Heart right ventricle (tissue), 16 donors: Measurements from ENCODE around the gene DDIAS. TPM values are rescaled to one million over a fixed set of nuclear protein-coding genes. Genes with fewer than 3 reads are reported as not detected.
"Not testable (repeated sequence)": the region's sequence is repeated elsewhere in the genome, so short reads cannot be mapped to it uniquely, and the experiment has no call there.

Experiments
- ATAC-seq, 8 donors: fragments of 200-7000 bp; cut with Tn5 transposase; one replicate each; pipeline ENCODE4 v1.9.1; 2020; ENCODE audit warnings: mild to moderate bottlenecking in 8 of 8, moderate library complexity in 8 of 8, moderate number of reproducible peaks in 1 of 8
- DNase-seq, 2 donors: peaks; one replicate each; pipeline ENCODE4 v3.0.0-alpha.2; 2020
- H3K27ac ChIP-seq, 10 donors: fragments of 200-600 bp; sonication (generic) in 2 of 10; one replicate each; pipeline versions ENCODE4 v1.5.0 to v1.8.0; 2020 to 2022; ENCODE audit warnings: mild to moderate bottlenecking in 3 of 10
- H3K27me3 ChIP-seq, 7 donors: fragments of 200-600 bp; one replicate each; pipeline ENCODE4 v1.8.0; 2021 to 2022; ENCODE audit warnings: mild to moderate bottlenecking in 2 of 7
- H3K36me3 ChIP-seq, 9 donors: fragments of 200-600 bp; sonication (generic) in 1 of 9; one replicate each; pipeline versions ENCODE4 v1.5.0 to v1.8.0; 2020 to 2022; ENCODE audit warnings: mild to moderate bottlenecking in 2 of 9
- H3K4me1 ChIP-seq, 9 donors: fragments of 200-600 bp; sonication (generic) in 1 of 9; one replicate each; pipeline versions ENCODE4 v1.5.0 to v1.8.0; 2020 to 2022; ENCODE audit warnings: mild to moderate bottlenecking in 4 of 9
- H3K4me3 ChIP-seq, 10 donors: fragments of 200-600 bp; sonication (generic) in 2 of 10; one replicate each; pipeline versions ENCODE4 v1.5.0 to v1.8.0; 2020 to 2022; ENCODE audit warnings: mild to moderate bottlenecking in 7 of 10, moderate library complexity in 2 of 10
- H3K9me3 ChIP-seq, 11 donors: fragments of 200-600 bp in 10 of 11; sonication (generic) in 2 of 11; one replicate each; pipeline versions ENCODE4 v1.5.0 to v1.8.0; 2013 to 2022; ENCODE audit warnings: mild to moderate bottlenecking in 2 of 11, control low read depth in 1 of 11, moderate library complexity in 1 of 11
- WGBS, 2 donors: extraction: QIAGEN DNeasy Blood & Tissue Kit; methylation state at CpG; one replicate each; pipeline ENCODE4 v1.1.7; 2013; ENCODE audit warnings: inconsistent platforms in 1 of 2; 5-methylcytosine and 5-hydroxymethylcytosine counted together
- intact Hi-C, 10 donors: fragments of 100-400 bp; cut with DNase I; formaldehyde crosslinking; loops; one replicate each; pipeline versions ENCODE4 v1.11.1 to v1.14.2; 2022
- polyA plus RNA-seq, 2 donors: library from polyadenylated mRNA; stranded (reverse); fragments of 200-250 nt; gene quantifications; one replicate each; pipeline ENCODE4 v1.2.3, GENCODE V29; 2013
- total RNA-seq, 10 donors: library from RNA; stranded (reverse); fragmentation: NEBNext Ultra II Directional in 3 of 10; extraction: Animal tissue kit (Norgen Biotek cat#: 25700) in 3 of 10; gene quantifications; one replicate each; pipeline versions ENCODE4 v1.2.1 to v1.2.4, GENCODE V29; 2021 to 2023
- TF ChIP-seq, protein P1 (sequence below), 9 donors: fragments of 200-600 bp; sonication (generic) in 2 of 9; IDR thresholded peaks; one replicate each; pipeline versions ENCODE4 v1.5.0 to v1.8.0; 2021 to 2022; ENCODE audit warnings: antibody characterized with exemption in 9 of 9, mild to moderate bottlenecking in 5 of 9, moderate library complexity in 1 of 9
- donor health status: Arrhythmogenic right ventricular cardiomyopathy.
- donor health status: ischemic (EF 13 %, LVEDD 7.1; RV severe dilation, severe dysfunction).
- donor health status: healthy with polysubstance abuse.
- donor health status: DM: no; HTN: yes; CAD: no.
- donor health status: DM: no; HTN: no; CAD: no.
- donor health status: ischemic (EF 25% LVEDD 6.9; RV normal size, moderate dysfunction).
- donor health status: ischemic (EF 25% LVEDD 5.7; RV mildly dilated, moderate dysfunction).
- donor health status: healthy.
- donor health status: DM: yes; HTN: yes; CAD: no.
- donor health status: Ischemic cardiomyopathy.
- donor health status: ischemic (EF 35%, LVEDD 5.7; RV mildly dilated, moderate dysfunction).
- donor health status: nonischemic (EF 11% LVEDD 7.7; RV severe dilation, severe dysfunction).
- donor health status: DM: yes; HTN: yes; CAD: no.
- donor health status: PGD.
- donor health status: ischemic (EF 29% LVEDD 5.4; RV normal size, mild dysfunction).
- donor health status: nonischemic (EF 23%, LVEDD 6.1; RV moderate dilation, normal function).

The DDIAS gene
- total and polyA plus RNA-seq, 12 donors = 0.13 to 2.4 (median 0.46) TPM

DNA sequence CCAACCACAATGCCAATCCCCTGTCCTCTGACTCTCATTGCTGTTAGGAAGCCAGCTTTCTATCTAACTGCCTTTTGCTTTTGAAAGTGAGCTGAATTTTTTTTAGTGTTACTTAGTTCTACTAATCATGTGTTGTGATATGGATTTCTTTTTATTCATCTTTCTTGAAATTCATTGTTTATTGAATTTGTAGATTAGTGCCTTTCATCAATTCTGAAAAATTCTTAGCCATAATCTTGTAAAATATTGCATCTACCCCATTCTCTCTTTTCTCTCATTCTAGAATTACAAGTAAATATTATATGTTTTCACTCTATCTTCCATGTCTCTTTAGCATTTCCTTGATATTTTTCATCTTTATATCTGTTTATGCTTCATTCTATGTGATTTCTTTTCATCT lies 47.8 kb downstream of the DDIAS start:
- no peak for DNase-seq
- Histone ChIP-seq H3K9me3 (peaks cover 0 to 31% (median 5%) of the 10 kb centered on the region in 11 donors), H3K4me1 (no peaks in the 10 kb centered on the region), H3K27me3 (no peaks in the 10 kb centered on the region), H3K4me3 (no peak overlapping the region), H3K36me3 (no peaks in the 10 kb centered on the region), H3K27ac (no peak overlapping the region)
- intact Hi-C loops = no loop called here
- TF ChIP-seq, protein P1, sequence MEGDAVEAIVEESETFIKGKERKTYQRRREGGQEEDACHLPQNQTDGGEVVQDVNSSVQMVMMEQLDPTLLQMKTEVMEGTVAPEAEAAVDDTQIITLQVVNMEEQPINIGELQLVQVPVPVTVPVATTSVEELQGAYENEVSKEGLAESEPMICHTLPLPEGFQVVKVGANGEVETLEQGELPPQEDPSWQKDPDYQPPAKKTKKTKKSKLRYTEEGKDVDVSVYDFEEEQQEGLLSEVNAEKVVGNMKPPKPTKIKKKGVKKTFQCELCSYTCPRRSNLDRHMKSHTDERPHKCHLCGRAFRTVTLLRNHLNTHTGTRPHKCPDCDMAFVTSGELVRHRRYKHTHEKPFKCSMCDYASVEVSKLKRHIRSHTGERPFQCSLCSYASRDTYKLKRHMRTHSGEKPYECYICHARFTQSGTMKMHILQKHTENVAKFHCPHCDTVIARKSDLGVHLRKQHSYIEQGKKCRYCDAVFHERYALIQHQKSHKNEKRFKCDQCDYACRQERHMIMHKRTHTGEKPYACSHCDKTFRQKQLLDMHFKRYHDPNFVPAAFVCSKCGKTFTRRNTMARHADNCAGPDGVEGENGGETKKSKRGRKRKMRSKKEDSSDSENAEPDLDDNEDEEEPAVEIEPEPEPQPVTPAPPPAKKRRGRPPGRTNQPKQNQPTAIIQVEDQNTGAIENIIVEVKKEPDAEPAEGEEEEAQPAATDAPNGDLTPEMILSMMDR (IDR thresholded peaks at IDR 0.05) = no peak
- ATAC-seq = no peak

DNA sequence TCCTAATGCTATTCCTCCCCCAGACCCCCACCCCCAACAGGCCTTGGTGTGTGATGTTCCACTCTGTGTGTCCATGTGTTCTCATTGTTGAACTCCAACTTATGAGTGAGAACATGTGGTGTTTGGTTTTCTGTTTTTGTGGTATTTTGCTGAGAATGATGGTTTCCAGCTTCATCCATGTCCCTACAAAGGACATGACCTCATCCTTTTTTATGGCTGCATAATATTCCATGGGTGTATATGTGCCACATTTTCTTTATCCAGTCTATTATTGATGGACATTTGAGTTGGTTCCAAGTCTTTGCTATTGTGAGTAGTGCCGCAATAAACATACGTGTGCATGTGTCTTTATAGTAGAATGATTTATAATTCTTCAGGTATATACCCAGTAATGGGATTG lies 49.0 kb downstream of the DDIAS start:
- H3K27ac ChIP-seq, ATAC-seq, H3K36me3 ChIP-seq, H3K4me3 ChIP-seq, H3K27me3 ChIP-seq, DNase-seq, intact Hi-C loops, H3K4me1 ChIP-seq: not testable (repeated sequence)
- H3K9me3 ChIP-seq = peaks cover 0 to 40% (median 5%) of the 10 kb centered on the region in 11 donors
- 98% methylated on average over 2 of the region's 2 CpGs for WGBS, 2 donors

DNA sequence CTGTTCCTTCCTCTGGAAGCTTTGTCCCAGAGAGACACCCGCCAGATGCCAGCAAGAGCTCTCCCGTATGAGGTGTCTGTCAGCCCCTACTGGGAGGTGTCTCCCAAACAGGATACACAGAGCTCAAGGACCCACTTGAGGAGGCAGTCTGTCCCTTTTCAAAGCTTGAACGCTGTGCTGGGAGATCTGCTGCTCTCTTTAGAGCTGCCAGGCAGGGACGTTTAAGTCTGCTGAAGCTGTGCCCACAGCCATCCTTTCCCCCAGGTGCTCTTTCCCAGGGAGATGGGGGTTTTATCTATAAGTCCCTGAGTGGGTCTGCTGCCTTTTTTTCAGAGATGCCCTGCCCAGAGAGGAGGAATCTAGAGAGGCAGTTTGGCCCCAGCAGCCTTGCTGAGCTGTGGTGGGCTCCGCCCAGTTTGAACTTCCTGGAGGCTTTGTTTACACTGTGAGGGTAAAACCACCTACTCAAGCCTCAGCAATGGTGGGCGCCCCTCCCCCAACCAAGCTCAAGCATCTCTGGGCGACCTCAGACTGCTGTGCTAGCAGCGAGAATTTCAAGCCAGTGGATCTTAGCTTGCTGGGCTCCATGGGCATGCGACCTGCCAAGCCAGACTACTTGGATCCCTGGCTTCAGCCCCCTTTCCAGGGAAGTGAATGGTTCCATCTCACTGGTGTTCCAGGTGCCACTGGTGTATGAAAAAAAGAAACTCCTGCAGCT lies 54.4 kb downstream of the DDIAS start:
- H3K36me3 ChIP-seq, H3K4me3 ChIP-seq, H3K27me3 ChIP-seq, ATAC-seq, intact Hi-C loops, H3K4me1 ChIP-seq: not testable (repeated sequence)
- H3K27ac ChIP-seq = peak overlapping the region in 1 of 10 donors; percentile 40
- WGBS, 2 donors = 56 to 58% methylated on average over 9 of the region's 9 CpGs
- peaks cover 0 to 25% (median 0%) of the 10 kb centered on the region in 11 donors for H3K9me3 ChIP-seq
- DNase-seq = peak in 1 of 2 donors; percentile 21

DNA sequence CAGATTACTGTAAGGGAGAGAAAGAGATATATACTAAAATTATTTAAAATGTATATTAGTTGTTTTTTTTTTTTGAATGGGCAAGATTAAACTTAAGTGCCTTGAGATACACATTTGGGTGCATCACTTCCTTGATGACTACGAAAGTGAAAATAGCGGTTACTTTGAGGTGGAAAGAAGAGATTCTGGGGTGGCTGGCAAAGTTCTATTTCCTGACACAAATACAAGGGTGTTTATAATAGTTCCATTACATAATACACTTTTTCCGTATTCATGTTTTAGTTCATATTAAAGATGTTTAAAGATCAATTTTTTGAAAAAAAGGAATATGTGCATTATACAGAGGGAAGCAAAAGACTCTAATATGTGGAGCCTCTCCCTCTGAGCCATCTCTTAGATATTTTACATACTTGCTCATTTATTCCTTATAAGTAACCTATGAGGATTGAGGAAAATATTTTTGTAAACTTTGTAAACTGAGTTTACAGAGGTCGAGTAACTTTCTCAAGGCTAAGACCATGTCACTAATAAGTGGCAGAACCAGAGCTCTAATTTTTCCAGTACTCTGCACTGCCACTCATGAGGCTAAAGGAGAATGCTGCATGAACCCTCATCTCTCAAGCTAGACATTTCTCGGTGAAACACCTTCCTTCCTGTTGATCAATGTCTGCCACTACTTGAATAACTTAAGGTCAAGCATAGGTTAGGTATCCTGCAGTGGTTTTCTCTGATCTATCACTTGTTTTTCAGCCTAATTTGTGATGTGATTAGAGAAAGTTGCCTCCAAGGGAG lies 58.6 kb downstream of the DDIAS start:
- intact Hi-C loops = no loop called here
- DNase-seq (no peak), ATAC-seq (no peak)
- Histone ChIP-seq H3K36me3 (no peaks in the 10 kb centered on the region), H3K27me3 (no peaks in the 10 kb centered on the region), H3K4me3 (no peak overlapping the region), H3K9me3 (peaks cover 0 to under 1% (median 0%) of the 10 kb centered on the region in 11 donors), H3K27ac (peak overlapping the region in 1 of 10 donors; percentile 52), H3K4me1 (no peaks in the 10 kb centered on the region)
- TF ChIP-seq, protein P1 (IDR thresholded peaks at IDR 0.05) = no peak
- 67 to 70% methylated on average over 5 of the region's 5 CpGs for WGBS, 2 donors

DNA sequence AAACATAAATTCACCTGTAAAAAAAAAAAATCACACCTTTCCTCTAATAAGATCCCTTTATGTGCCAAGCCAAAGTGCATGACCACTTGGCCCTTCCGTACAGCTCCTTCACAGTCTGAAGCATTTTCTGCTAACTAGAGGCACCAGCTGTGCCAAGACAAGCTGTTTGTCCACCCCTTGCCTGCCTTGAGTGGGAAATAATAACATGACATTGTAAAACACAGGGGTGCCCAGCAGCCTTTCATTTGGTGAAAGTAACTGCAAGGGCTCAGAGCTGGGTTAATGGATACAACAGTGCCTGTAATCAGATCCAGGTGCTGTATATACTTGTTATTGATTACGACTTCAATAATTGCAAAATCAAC lies 59.2 kb downstream of the DDIAS start:
- ATAC-seq = no peak
- H3K4me1 ChIP-seq = no peaks in the 10 kb centered on the region
- H3K4me3 ChIP-seq = no peak overlapping the region
- TF ChIP-seq, protein P1 (IDR thresholded peaks at IDR 0.05) = no peak
- no peaks in the 10 kb centered on the region for H3K9me3 ChIP-seq
- H3K36me3 ChIP-seq = no peaks in the 10 kb centered on the region
- intact Hi-C loops = no loop called here
- DNase-seq = no peak
- no peaks in the 10 kb centered on the region for H3K27me3 ChIP-seq
- WGBS, 2 donors = 79 to 88% methylated on average over 2 of the region's 2 CpGs
- H3K27ac ChIP-seq = peak overlapping the region in 1 of 10 donors; percentile 7

DNA sequence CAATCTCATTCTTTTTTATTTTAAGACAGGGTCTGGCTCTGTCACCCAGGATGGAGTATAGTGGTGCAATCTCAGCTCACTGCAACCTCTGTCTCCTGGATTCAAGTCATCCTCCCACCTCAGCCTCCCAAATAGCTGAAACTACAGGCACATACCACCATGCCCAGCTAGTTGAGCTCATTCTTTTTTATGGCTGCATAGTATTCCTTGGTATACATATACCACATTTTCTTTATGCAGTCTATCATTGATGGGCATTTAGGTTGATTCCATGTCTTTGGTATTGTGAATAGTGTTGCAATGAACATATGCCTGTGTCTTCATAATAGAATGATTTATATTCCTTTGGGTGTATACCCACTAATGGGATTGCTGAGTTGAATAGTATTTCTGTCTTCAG lies 60.5 kb downstream of the DDIAS start:
- H3K4me1 ChIP-seq, H3K27ac ChIP-seq, H3K9me3 ChIP-seq, H3K4me3 ChIP-seq, intact Hi-C loops, ATAC-seq, H3K36me3 ChIP-seq, DNase-seq, H3K27me3 ChIP-seq: not testable (repeated sequence)
